ENCODE results near the gene LYSMD4. TPM values are rescaled to one million over a fixed set of nuclear protein-coding genes. Genes with fewer than 3 reads are reported as not detected.
"Not testable (repeated sequence)": the region's sequence is repeated elsewhere in the genome, so short reads cannot be mapped to it uniquely, and the experiment has no call there.

LYSMD4 gene
- total RNA-seq, 4 donors from 2014 or later, result 5.0 to 17.5 (median 9.5) TPM

DNA sequence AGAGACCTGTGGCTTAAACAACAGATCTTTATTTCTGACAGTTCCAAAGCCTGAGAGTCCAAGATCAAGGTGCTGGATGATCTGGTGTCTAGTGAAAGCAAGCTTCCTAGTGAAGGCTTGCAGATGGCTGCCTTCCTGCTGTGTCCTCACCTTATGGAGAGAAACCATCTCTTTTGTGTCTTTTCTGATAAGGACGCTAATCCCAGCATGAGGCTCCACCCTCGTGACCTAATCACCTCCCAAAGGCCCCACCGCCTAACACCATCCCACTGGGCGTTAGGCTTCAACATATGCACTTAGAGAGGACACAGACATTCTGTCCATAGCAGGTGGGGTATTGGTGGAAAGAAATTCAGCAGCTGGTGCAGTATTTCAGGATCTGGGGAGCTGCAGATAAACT lies 19.8 kb upstream of the LYSMD4 start:
- no peak for ATAC-seq (ENCODE audit: low FRiP score)
- DNase-seq (ENCODE audit: low spot score), result no peak
- TF ChIP-seq, protein P1, sequence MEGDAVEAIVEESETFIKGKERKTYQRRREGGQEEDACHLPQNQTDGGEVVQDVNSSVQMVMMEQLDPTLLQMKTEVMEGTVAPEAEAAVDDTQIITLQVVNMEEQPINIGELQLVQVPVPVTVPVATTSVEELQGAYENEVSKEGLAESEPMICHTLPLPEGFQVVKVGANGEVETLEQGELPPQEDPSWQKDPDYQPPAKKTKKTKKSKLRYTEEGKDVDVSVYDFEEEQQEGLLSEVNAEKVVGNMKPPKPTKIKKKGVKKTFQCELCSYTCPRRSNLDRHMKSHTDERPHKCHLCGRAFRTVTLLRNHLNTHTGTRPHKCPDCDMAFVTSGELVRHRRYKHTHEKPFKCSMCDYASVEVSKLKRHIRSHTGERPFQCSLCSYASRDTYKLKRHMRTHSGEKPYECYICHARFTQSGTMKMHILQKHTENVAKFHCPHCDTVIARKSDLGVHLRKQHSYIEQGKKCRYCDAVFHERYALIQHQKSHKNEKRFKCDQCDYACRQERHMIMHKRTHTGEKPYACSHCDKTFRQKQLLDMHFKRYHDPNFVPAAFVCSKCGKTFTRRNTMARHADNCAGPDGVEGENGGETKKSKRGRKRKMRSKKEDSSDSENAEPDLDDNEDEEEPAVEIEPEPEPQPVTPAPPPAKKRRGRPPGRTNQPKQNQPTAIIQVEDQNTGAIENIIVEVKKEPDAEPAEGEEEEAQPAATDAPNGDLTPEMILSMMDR (IDR thresholded peaks at IDR 0.05), result no peak

DNA sequence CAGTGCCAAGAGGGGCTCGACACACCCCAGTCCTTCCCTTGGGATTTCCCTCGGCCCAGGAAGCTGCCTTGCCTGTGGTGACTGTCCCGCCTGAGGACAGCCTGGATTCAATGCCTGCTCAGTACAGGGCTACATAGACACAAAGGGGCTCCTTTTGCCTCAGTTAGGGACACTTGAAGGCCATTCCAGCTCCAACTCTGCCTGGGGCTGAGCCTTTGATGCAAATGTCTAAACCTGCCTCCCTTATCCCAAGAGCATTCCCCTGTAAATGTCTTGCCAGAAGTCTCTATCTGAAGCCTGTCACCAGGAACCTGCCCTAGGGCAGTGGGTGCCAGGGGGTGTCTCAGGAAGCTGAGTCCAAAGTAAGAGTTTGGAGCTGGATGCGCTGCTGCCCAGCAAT lies 19.3 kb upstream of the LYSMD4 start:
- DNase-seq (ENCODE audit: low spot score), result no peak

DNA sequence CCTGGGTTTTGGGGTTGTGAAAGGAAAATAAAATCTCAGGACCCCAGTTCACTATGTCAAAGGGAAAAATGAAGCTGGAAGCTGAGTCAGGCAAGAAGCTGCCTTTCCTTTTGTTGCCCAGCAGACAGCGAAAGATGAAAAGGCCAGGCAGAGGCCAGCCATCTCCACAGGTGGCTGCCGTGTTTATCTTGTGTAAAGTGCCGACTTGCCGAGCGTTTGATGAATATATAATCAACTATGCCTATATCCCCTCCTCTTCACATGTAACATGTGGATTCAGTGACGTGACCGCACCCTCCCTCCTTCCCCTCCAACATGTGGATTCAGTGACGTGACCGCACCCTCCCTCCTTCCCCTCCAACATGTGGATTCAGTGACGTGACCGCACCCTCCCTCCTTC lies 17.1 kb upstream of the LYSMD4 start:
- ATAC-seq (ENCODE audit: low FRiP score); DNase-seq (ENCODE audit: low spot score): not testable (repeated sequence)

More for the DNA sequence above, 19.3 kb upstream of the LYSMD4 start:
- ATAC-seq (ENCODE audit: low FRiP score), result no peak
- TF ChIP-seq, protein P1 (IDR thresholded peaks at IDR 0.05), result no peak

GRCh38 chr15:99749386-99749785 lies 16.1 kb upstream of the LYSMD4 start:
- no peak for ATAC-seq (ENCODE audit: low FRiP score)
- TF ChIP-seq, protein P1 (IDR thresholded peaks at IDR 0.05), result no peak
- no peak for DNase-seq (ENCODE audit: low spot score)

DNA sequence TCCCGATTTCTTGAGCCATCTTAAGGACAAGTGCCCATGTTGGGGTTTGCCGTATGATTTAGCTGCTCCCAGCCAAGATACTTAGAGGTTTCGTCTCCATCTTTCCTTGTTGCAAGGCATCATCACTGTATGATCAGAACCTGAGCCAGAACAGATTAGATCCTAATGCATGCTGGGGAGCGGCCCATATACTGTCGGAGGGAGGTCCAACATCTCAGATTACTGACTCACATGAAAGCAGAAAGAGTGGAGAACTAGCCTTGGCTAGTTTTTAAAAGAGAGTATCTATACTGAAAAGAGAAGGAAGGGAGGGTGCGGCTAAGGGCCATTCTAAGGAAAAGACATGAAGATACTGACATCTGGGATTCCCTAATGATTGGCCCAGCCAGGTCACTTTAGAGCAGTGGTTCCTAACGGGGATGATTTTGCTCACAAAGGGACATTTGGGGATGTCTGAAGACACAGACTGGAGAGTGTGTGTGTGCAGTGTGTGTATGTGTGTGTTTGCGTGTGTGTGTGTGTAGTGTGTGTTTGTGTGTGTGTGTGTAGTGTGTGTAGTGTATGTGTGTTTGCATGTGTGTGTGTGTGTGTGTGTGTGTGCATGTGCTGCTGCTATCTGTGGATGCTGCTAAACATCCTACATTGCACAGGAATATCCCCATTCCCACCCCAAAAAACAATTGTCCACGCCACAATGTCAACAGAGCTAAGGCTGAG lies 12.3 kb upstream of the LYSMD4 start:
- ATAC-seq (ENCODE audit: low FRiP score) (no peak), DNase-seq (ENCODE audit: low spot score) (no peak)
- TF ChIP-seq, protein P1 (IDR thresholded peaks at IDR 0.05), result no peak

- ATAC-seq (ENCODE audit: low FRiP score) (no peak), DNase-seq (ENCODE audit: low spot score) (no peak)
- TF ChIP-seq, protein P1 (IDR thresholded peaks at IDR 0.05), result no peak
Observed at GRCh38 chr15:99744142-99744541, 10.9 kb upstream of the LYSMD4 start.

DNA sequence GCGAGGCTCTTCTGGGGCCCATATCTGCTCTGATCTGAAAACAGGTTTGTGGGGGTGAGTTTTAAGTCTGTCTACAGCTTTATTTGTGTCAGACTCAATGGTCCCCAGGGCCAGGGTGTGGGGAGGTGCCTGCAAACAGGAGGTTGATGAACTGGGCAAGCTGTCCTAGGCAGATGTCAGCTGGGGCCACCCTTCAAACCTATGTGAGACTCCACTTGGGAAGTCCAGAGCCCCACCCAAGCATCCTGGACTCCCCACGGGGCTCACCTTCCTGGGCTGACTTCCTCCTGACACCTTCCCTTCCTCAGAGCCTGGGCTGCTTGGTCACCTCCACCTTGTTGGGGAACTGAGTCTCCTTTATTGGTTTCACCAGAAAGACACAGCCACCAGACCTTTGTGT lies 8.6 kb upstream of the LYSMD4 start:
- no peak for DNase-seq (ENCODE audit: low spot score)
- no peak for ATAC-seq (ENCODE audit: low FRiP score)
- TF ChIP-seq, protein P1 (IDR thresholded peaks at IDR 0.05), result no peak
